GM18858 (cell line): ENCODE data around the gene LSM3.

Source experiments
- ATAC-seq: cut with Tn5 transposase; IDR thresholded peaks from one replicate; pipeline ENCODE4 v1.9.1; 2021; ENCODE audit not compliant: unreplicated experiment

The LSM3 gene

GRCh38 chr3:14156201-14156600 lies 22.4 kb upstream of the LSM3 start:
- no peak for ATAC-seq

- no peak for ATAC-seq
Observed at GRCh38 chr3:14156843-14157561, 21.6 kb upstream of the LSM3 start.

DNA sequence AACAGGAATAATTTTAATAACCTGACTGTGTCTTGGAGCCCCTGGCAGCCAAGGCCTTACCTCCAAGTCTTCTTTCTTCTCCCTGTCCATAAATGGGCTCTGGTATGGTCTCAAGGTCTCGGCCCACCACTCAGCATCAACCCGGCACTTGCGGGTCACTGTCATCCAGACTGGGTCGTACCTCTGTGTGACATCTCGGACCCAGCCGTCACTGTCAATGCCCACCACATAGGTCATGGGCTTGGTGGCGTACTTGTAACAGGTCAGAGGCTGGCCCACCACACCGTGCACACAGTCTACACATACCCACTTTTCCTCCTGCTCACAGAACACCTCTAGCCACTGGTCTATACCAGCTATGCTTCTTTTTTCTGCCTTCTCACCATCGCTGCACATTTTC lies 20.7 kb upstream of the LSM3 start:
- ATAC-seq: no peak

DNA sequence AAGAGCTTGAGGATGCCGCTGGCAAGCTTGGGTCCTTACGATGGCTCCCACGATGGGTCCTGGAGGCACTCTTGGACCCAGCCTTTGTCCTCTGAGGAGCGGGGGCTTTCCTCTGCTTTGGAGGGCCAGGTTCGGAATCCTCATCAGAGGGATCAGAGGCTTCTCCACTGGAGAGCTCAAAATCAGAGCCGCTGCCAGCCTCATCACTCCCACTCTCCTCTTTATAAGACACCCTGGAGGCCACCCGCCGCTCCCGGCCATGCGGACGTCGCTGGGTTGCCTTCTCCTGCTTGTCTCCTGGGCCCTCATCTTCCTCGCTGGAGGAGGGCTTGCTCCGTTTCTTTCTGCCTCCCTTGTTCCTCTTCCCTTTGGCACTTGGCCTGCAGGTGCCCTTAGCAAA lies 20.2 kb upstream of the LSM3 start:
- no peak for ATAC-seq

GRCh38 chr3:14159426-14159825 lies 19.2 kb upstream of the LSM3 start:
- no peak for ATAC-seq

DNA sequence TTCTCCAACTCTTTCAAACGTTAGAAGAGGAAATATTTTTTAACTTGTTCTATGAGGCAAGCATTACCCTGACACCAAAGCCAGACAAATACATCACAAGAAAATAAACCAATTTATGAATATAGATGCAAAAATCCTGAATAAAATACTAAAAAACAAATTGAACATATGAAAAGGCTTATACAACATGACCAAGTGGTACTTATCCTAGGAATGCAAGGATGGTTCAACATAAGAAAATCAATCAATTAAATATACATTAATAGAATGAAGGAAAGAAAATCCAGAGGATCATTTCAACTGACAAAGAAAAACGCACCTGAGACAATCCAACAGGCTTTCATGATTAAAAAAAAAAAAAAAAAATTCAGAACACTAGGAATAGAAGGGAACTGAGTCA lies 17.3 kb upstream of the LSM3 start:
- no peak for ATAC-seq

DNA sequence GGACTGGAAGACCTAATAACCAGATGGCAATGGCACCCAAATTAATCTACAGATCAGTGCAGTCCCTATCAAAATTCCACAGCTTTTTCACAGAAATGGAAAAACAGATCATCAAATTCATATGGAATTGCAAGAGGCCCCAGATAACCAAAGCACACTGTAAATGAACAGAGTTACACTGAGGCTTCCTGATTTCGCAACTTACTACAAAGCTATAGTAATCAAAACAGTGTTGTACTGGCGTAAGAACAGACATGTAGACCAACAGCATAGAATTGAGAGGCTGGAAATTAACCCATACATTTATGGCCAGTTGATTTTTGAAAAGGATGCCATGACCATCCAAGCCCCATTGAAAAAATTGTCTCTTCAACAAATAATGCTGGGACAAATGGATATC lies 16.4 kb upstream of the LSM3 start:
- ATAC-seq: no peak

DNA sequence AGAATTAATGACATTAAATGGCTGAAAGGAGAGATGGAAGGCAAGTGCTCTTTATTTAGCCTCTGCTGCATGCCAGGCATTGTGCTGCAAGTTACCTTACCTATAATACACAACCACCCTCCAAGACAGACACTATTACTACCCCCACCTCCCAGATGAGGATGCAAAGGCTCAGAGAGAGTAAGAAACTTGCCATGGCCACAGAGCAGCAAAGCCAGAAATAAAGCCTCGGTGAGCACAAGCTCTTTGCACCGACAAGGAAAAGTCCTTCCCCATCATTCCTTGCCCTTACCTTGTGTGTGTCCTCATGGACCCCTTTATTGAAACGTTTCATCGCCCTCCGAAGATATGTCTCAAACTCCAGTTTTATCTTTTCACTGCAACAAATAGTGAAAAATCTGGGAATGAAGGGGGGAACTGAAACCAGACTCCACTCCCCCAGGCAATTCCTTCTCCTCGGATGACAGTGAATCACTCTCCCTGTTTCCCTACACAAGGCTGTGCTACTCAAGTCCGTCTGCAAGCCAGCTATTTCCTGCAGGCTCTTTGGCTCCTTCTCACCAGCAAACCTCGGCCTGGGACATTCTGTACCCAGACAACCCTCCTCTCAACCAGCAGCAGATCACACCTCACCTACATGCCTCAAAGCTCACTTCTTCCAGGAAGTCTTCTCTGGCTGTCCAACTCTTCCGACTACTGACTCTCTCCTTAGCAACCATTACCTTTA lies 11.6 kb upstream of the LSM3 start:
- ATAC-seq: no peak

GRCh38 chr3:14169435-14169834 lies 9.2 kb upstream of the LSM3 start:
- no peak for ATAC-seq

DNA sequence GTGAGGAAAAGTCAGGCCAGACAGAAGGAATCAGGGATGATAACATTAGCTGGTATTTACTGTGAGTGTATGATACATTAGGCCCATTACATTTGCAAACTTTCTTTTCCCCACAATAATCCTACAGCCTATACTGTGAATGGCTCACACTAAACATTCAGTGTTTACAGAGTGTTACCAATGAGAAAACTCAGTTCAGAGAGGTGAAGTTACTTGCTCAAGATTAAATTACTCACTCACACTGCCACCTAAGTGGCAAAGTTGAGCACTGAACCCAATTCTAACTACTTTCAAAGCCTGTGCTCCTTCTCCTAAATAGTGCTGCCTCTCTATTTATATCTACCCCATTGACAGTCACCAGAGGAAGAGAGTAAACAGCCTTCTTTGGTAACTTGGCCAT lies 8.7 kb upstream of the LSM3 start:
- no peak for ATAC-seq

GRCh38 chr3:14170531-14171159 lies 8.0 kb upstream of the LSM3 start:
- ATAC-seq: no peak

- ATAC-seq: no peak
Observed at GRCh38 chr3:14172496-14172895, 6.1 kb upstream of the LSM3 start.

- no peak for ATAC-seq
Observed at GRCh38 chr3:14174483-14174882, 4.1 kb upstream of the LSM3 start.

DNA sequence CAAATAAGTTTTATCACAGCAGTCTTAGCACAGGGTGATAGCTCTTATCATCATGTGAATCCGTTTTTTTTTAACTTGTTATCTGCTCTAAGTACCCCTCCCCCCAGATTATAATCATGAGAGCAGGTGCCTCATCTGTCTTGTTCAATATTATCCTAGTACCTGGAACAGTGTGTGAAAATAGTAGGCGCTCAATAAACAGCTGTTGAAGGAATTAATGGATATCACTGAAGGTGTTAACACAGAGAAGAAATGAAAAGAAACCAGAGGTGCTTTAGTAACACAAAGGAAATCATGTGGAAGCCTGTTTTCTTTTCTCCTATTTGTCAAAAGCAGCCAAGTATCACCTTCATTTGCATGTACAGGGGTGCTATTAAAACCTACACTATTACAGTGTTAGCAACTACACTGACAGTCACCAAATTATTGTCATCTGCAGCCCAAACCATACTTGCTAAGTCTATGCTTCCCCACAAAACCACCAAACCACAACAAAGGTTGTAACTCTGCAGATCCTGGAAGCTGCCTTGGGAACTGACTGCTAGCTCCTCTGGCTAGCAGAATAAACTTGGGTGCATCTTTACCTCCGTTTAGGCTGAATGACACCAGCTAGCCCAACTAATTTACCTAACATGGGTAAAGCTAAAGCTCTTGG lies 3.1 kb upstream of the LSM3 start:
- ATAC-seq: no peak

- no peak for ATAC-seq
Observed at GRCh38 chr3:14177580-14178246, 904 bp upstream of the LSM3 start.

- ATAC-seq: no peak
Observed at GRCh38 chr3:14179114-14179465, 473 bp downstream of the LSM3 start.

GRCh38 chr3:14179795-14180194 lies 1.2 kb downstream of the LSM3 start:
- no peak for ATAC-seq

GRCh38 chr3:14181253-14181652 lies 2.6 kb downstream of the LSM3 start:
- ATAC-seq: no peak

- ATAC-seq: no peak
Observed at GRCh38 chr3:14183015-14183577, 4.5 kb downstream of the LSM3 start.

DNA sequence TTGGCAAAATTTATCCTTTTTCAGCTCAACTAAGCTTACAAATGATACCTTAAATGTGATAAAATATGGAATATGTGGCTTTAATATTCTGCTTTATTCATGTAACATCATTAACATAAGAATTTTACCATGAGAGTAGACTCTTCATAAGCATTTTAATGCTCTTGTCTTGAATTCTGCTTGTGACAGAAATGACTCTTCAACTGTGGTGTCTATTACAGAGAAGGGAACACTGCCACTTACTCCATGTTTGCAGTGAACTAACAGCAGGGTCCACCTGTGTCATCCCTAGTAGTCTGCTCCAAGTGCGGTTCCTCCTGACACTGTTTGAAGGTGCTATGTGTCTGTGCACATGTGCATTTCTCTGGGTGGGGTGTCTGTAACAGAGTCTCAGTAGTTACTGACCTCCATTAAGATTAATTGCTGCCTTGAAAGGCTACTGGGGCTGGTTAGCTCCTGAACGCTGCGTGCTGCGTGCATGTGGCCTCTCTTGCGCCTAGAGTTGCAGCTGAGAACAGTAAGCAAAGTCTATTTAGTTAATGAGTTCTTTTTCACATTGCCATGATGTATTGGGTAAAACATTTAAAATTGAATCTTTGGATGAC lies 8.3 kb downstream of the LSM3 start:
- ATAC-seq: no peak
